ENCODE data around the gene EIF2B2. TPM values are rescaled to one million over a fixed set of nuclear protein-coding genes. Genes with fewer than 3 reads are reported as not detected.

Gene EIF2B2
- total RNA-seq, 1 experiment from 2014 or later, result 96.8 TPM

DNA sequence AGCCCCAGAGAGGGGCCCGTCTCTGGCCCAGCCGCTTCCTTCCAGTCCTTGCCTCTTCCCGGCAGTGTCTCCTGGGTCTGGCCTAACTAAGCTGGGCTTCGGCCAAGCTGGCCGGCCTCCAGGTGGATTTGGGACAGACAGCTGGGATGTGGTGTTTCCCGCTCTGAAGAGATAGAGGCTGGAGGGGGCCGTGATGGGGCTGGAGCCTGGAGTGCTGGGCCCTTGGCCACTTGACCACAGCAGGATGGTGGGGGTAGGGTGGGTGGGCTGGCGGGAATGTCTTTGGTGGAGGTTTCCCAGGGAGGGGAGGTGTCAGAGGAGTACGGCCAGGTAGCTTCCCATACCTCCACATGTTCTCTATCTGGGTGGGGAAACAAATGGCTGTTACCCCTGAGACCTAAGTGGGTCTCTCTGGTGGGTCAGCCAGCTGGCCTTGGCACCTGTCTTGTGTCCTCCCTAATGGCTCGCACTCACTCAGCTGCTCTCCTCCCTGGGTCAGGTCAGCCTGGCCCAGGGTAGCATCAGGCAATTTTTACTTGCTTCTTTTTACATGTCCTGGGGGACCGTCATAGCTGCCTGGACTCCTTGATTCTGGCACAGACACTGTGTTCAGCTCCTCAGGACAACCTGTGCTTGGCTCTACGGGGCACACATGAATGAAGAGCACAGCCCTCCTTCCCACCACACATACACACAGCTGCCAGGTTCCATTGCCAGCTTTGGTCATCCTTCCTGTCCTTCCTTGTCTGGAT, 27.5 kb upstream of the EIF2B2 start:
- H3K9me3 ChIP-seq (ENCODE audit: low read length), result no peaks in the 10 kb centered on the region
- CTCF ChIA-PET, result no interaction called here
- H3K79me2 ChIP-seq (ENCODE audit: low read length), result no peaks in the 10 kb centered on the region
- POLR2A ChIA-PET (ENCODE audit: unreplicated experiment), result interaction anchor here (0.5 kb wide), 1 partner anchor 305 kb away, joined by 3 read pairs; no protein-coding TSS in a partner anchor
- H4K20me1 ChIP-seq (ENCODE audit: low read length), result no peaks in the 10 kb centered on the region
- no peak for ATAC-seq
- no peak overlapping the region for H3K9ac ChIP-seq (ENCODE audit: low read length)
- intact Hi-C loops (cut with micrococcal nuclease), result no loop called here
- no peaks in the 10 kb centered on the region for H3F3A ChIP-seq (ENCODE audit: low read length, unreplicated experiment)
- H3K9me2 ChIP-seq (replicated peaks; ENCODE audit: low read length), result no peaks in the 10 kb centered on the region
- no peak overlapping the region for H3K4me3 ChIP-seq (ENCODE audit: low read length)
- H3K4me2 ChIP-seq (ENCODE audit: low read length), result no peak overlapping the region
- TF ChIP-seq, protein P1, sequence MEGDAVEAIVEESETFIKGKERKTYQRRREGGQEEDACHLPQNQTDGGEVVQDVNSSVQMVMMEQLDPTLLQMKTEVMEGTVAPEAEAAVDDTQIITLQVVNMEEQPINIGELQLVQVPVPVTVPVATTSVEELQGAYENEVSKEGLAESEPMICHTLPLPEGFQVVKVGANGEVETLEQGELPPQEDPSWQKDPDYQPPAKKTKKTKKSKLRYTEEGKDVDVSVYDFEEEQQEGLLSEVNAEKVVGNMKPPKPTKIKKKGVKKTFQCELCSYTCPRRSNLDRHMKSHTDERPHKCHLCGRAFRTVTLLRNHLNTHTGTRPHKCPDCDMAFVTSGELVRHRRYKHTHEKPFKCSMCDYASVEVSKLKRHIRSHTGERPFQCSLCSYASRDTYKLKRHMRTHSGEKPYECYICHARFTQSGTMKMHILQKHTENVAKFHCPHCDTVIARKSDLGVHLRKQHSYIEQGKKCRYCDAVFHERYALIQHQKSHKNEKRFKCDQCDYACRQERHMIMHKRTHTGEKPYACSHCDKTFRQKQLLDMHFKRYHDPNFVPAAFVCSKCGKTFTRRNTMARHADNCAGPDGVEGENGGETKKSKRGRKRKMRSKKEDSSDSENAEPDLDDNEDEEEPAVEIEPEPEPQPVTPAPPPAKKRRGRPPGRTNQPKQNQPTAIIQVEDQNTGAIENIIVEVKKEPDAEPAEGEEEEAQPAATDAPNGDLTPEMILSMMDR (conservative IDR thresholded peaks at IDR 0.05; ENCODE audit: low read depth, low read length), result no peak
- TF ChIP-seq EZH2 (IDR thresholded peaks at IDR 0.05; ENCODE audit: low read length, unreplicated experiment), result no peak
- no peak for TF ChIP-seq EZH2phosphoT487 (IDR thresholded peaks at IDR 0.05; ENCODE audit: borderline replicate concordance, low read length)
- no TSS peak for BruUV-seq (replicated peaks)
- H3K4me1 ChIP-seq (ENCODE audit: insufficient read depth, low read length), result peaks cover 26% of the 10 kb centered on the region
- H3K27me3 ChIP-seq (ENCODE audit: low read length), result no peaks in the 10 kb centered on the region
- no peak overlapping the region for H2AFZ ChIP-seq (ENCODE audit: low read length)
- H3K36me3 ChIP-seq (ENCODE audit: low read depth, low read length), result no peaks in the 10 kb centered on the region
- H3K27ac ChIP-seq (ENCODE audit: low read length), result no peak overlapping the region
- DNase-seq, result no peak

DNA sequence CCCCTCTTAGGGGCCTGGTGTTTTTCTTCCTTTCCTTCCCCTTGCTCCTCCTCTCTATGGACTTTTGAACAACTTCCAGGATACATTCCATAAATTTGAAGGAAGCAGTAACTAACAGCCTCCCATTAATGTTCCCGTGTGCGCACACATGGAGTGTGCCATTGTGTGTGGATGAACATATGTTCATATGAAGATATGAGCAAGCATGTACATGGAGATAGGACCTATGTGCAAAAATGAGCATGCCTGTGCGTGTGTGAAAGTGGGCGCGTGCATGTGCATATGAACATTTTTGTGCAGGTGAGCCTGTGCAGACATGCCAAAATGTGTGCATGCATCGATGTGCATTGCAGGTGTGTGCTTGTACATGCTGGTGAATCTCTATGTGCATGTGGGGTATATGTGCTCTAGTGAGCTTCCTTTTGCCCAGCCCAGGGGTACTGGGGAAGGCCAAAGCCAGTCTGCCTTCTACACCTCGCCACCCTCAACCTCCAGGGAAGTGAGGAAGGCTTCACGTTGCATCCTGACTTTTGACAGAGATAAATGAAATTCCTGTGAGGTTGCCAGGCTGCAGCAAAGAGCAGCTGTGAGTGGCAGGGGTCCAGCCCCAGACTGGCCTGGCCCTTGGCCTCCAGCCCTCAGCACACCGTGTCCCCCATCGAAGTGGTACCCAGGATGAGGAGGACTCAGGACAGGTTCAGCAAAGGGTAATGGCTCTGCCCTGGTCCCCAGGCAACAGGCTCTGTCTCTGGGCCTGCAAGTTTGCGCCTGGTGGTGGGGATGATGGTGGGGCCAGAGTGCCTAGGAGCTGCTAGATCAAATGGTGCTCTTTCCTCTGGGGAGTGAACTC, 26.2 kb upstream of the EIF2B2 start:
- H4K20me1 ChIP-seq (ENCODE audit: low read length), result no peaks in the 10 kb centered on the region
- no peak for DNase-seq
- TF ChIP-seq, protein P1 (conservative IDR thresholded peaks at IDR 0.05; ENCODE audit: low read depth, low read length), result no peak
- no peak for TF ChIP-seq EZH2 (IDR thresholded peaks at IDR 0.05; ENCODE audit: low read length, unreplicated experiment)
- TF ChIP-seq EZH2phosphoT487 (IDR thresholded peaks at IDR 0.05; ENCODE audit: borderline replicate concordance, low read length), result no peak
- no peaks in the 10 kb centered on the region for H3K36me3 ChIP-seq (ENCODE audit: low read depth, low read length)
- H3K4me2 ChIP-seq (ENCODE audit: low read length), result no peak overlapping the region
- BruUV-seq (replicated peaks), result no TSS peak
- no peaks in the 10 kb centered on the region for H3K9me2 ChIP-seq (replicated peaks; ENCODE audit: low read length)
- H3F3A ChIP-seq (ENCODE audit: low read length, unreplicated experiment), result no peaks in the 10 kb centered on the region
- H3K4me1 ChIP-seq (ENCODE audit: insufficient read depth, low read length), result peaks cover 37% of the 10 kb centered on the region
- H3K27me3 ChIP-seq (ENCODE audit: low read length), result no peaks in the 10 kb centered on the region
- intact Hi-C loops (cut with micrococcal nuclease), result no loop called here
- POLR2A ChIA-PET (ENCODE audit: unreplicated experiment), result no interaction called here
- no peak for ATAC-seq
- no peak overlapping the region for H2AFZ ChIP-seq (ENCODE audit: low read length)
- no peaks in the 10 kb centered on the region for H3K79me2 ChIP-seq (ENCODE audit: low read length)
- CTCF ChIA-PET, result no interaction called here
- no peak overlapping the region for H3K4me3 ChIP-seq (ENCODE audit: low read length)
- no peak overlapping the region for H3K27ac ChIP-seq (ENCODE audit: low read length)
- H3K9me3 ChIP-seq (ENCODE audit: low read length), result no peaks in the 10 kb centered on the region
- no peak overlapping the region for H3K9ac ChIP-seq (ENCODE audit: low read length)
